GM21576 (cell line): ENCODE measurements around the gene RNF40.
"Not testable (repeated sequence)": the region's sequence is repeated elsewhere in the genome, so short reads cannot be mapped to it uniquely, and the experiment has no call there.

Source experiments
- ATAC-seq: cut with Tn5 transposase; IDR thresholded peaks from one replicate; pipeline ENCODE4 v1.9.1; 2021; ENCODE audit warnings: mild to moderate bottlenecking, moderate library complexity; ENCODE audit not compliant: unreplicated experiment

Gene RNF40

GRCh38 chr16:30780549-30780948 lies 18.4 kb downstream of the RNF40 start:
- ATAC-seq: no peak

- no peak for ATAC-seq
Measured at GRCh38 chr16:30782486-30783279, 20.6 kb downstream of the RNF40 start.

- ATAC-seq: no peak
Measured at GRCh38 chr16:30783280-30784109, 21.4 kb downstream of the RNF40 start.

- no peak for ATAC-seq
Measured at GRCh38 chr16:30784215-30784614, 22.1 kb downstream of the RNF40 start.

- ATAC-seq: no peak
Measured at GRCh38 chr16:30785126-30786106, 23.3 kb downstream of the RNF40 start.

- ATAC-seq: no peak
Measured at GRCh38 chr16:30786115-30786935, 24.2 kb downstream of the RNF40 start.

GRCh38 chr16:30786936-30787612 lies 25.0 kb downstream of the RNF40 start, which contains the start of gene ZNF629:
ZNF629 (minus strand) TSS chr16:30787205; CDS start chr16:30784482, 2,723 bp downstream.
- ATAC-seq: no peak

GRCh38 chr16:30787613-30788378 lies 25.7 kb downstream of the RNF40 start:
- ATAC-seq: no peak

GRCh38 chr16:30793508-30794069 lies 31.5 kb downstream of the RNF40 start:
- ATAC-seq: no peak

GRCh38 chr16:30794634-30795033 lies 32.5 kb downstream of the RNF40 start:
- no peak for ATAC-seq

GRCh38 chr16:30797670-30798309 lies 35.7 kb downstream of the RNF40 start:
- no peak for ATAC-seq

GRCh38 chr16:30802936-30803335 lies 40.8 kb downstream of the RNF40 start:
- no peak for ATAC-seq

GRCh38 chr16:30805056-30805369 lies 42.9 kb downstream of the RNF40 start:
- ATAC-seq: no peak

GRCh38 chr16:30805370-30806169 lies 43.4 kb downstream of the RNF40 start:
- peak; percentile 58 for ATAC-seq

- no peak for ATAC-seq
Measured at GRCh38 chr16:30808146-30808545, 46.0 kb downstream of the RNF40 start.

- ATAC-seq: not testable (repeated sequence)
Measured at GRCh38 chr16:30808890-30809426, 46.8 kb downstream of the RNF40 start.

- ATAC-seq: not testable (repeated sequence)
Measured at GRCh38 chr16:30809675-30810074, 47.6 kb downstream of the RNF40 start.
